Heart right ventricle (tissue), 16 donors: Measurements from ENCODE around the gene FRK. TPM values are rescaled to one million over a fixed set of nuclear protein-coding genes. Genes with fewer than 3 reads are reported as not detected.

ENCODE experiments used
- ATAC-seq, 8 donors: fragments of 200-7000 bp; cut with Tn5 transposase; one replicate each; pipeline ENCODE4 v1.9.1; 2020; ENCODE audit warnings: mild to moderate bottlenecking in 8 of 8, moderate library complexity in 8 of 8, moderate number of reproducible peaks in 1 of 8
- DNase-seq, 2 donors: peaks; one replicate each; pipeline ENCODE4 v3.0.0-alpha.2; 2020
- H3K27ac ChIP-seq, 10 donors: fragments of 200-600 bp; sonication (generic) in 2 of 10; one replicate each; pipeline versions ENCODE4 v1.5.0 to v1.8.0; 2020 to 2022; ENCODE audit warnings: mild to moderate bottlenecking in 3 of 10
- H3K27me3 ChIP-seq, 7 donors: fragments of 200-600 bp; one replicate each; pipeline ENCODE4 v1.8.0; 2021 to 2022; ENCODE audit warnings: mild to moderate bottlenecking in 2 of 7
- H3K36me3 ChIP-seq, 9 donors: fragments of 200-600 bp; sonication (generic) in 1 of 9; one replicate each; pipeline versions ENCODE4 v1.5.0 to v1.8.0; 2020 to 2022; ENCODE audit warnings: mild to moderate bottlenecking in 2 of 9
- H3K4me1 ChIP-seq, 9 donors: fragments of 200-600 bp; sonication (generic) in 1 of 9; one replicate each; pipeline versions ENCODE4 v1.5.0 to v1.8.0; 2020 to 2022; ENCODE audit warnings: mild to moderate bottlenecking in 4 of 9
- H3K4me3 ChIP-seq, 10 donors: fragments of 200-600 bp; sonication (generic) in 2 of 10; one replicate each; pipeline versions ENCODE4 v1.5.0 to v1.8.0; 2020 to 2022; ENCODE audit warnings: mild to moderate bottlenecking in 7 of 10, moderate library complexity in 2 of 10
- H3K9me3 ChIP-seq, 11 donors: fragments of 200-600 bp in 10 of 11; sonication (generic) in 2 of 11; one replicate each; pipeline versions ENCODE4 v1.5.0 to v1.8.0; 2013 to 2022; ENCODE audit warnings: mild to moderate bottlenecking in 2 of 11, control low read depth in 1 of 11, moderate library complexity in 1 of 11
- WGBS, 2 donors: extraction: QIAGEN DNeasy Blood & Tissue Kit; methylation state at CpG; one replicate each; pipeline ENCODE4 v1.1.7; 2013; ENCODE audit warnings: inconsistent platforms in 1 of 2; 5-methylcytosine and 5-hydroxymethylcytosine counted together
- intact Hi-C, 10 donors: fragments of 100-400 bp; cut with DNase I; formaldehyde crosslinking; loops; one replicate each; pipeline versions ENCODE4 v1.11.1 to v1.14.2; 2022
- polyA plus RNA-seq, 2 donors: library from polyadenylated mRNA; stranded (reverse); fragments of 200-250 nt; gene quantifications; one replicate each; pipeline ENCODE4 v1.2.3, GENCODE V29; 2013
- total RNA-seq, 10 donors: library from RNA; stranded (reverse); fragmentation: NEBNext Ultra II Directional in 3 of 10; extraction: Animal tissue kit (Norgen Biotek cat#: 25700) in 3 of 10; gene quantifications; one replicate each; pipeline versions ENCODE4 v1.2.1 to v1.2.4, GENCODE V29; 2021 to 2023
- TF ChIP-seq, protein P1 (sequence below), 9 donors: fragments of 200-600 bp; sonication (generic) in 2 of 9; IDR thresholded peaks; one replicate each; pipeline versions ENCODE4 v1.5.0 to v1.8.0; 2021 to 2022; ENCODE audit warnings: antibody characterized with exemption in 9 of 9, mild to moderate bottlenecking in 5 of 9, moderate library complexity in 1 of 9
- donor health status: Arrhythmogenic right ventricular cardiomyopathy.
- donor health status: ischemic (EF 13 %, LVEDD 7.1; RV severe dilation, severe dysfunction).
- donor health status: healthy with polysubstance abuse.
- donor health status: DM: no; HTN: yes; CAD: no.
- donor health status: DM: no; HTN: no; CAD: no.
- donor health status: ischemic (EF 25% LVEDD 6.9; RV normal size, moderate dysfunction).
- donor health status: ischemic (EF 25% LVEDD 5.7; RV mildly dilated, moderate dysfunction).
- donor health status: healthy.
- donor health status: DM: yes; HTN: yes; CAD: no.
- donor health status: Ischemic cardiomyopathy.
- donor health status: ischemic (EF 35%, LVEDD 5.7; RV mildly dilated, moderate dysfunction).
- donor health status: nonischemic (EF 11% LVEDD 7.7; RV severe dilation, severe dysfunction).
- donor health status: DM: yes; HTN: yes; CAD: no.
- donor health status: PGD.
- donor health status: ischemic (EF 29% LVEDD 5.4; RV normal size, mild dysfunction).
- donor health status: nonischemic (EF 23%, LVEDD 6.1; RV moderate dilation, normal function).

FRK gene
- total and polyA plus RNA-seq, 12 donors = 0.61 to 10.6 (median 6.6) TPM

DNA sequence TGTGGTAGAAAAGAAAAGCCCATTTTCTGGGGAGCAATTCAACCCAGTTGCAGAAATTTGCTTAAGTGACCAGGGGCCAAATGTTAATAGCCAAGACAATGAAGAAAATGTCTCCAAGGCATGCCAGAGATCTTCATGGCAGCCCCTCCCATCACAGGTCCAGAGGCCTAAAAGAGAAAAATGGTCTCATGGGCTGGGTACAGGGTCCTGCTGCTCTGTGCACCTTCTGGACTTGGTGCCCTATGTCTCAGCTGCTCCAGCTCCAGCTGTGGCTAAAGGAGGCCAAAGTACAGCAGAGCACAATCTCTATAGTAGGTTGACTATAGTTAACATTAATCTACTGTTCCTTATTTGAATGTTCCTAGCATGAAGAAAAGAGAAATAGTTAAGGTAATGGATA is 44.7 kb downstream of the FRK start:
- no peak for ATAC-seq

DNA sequence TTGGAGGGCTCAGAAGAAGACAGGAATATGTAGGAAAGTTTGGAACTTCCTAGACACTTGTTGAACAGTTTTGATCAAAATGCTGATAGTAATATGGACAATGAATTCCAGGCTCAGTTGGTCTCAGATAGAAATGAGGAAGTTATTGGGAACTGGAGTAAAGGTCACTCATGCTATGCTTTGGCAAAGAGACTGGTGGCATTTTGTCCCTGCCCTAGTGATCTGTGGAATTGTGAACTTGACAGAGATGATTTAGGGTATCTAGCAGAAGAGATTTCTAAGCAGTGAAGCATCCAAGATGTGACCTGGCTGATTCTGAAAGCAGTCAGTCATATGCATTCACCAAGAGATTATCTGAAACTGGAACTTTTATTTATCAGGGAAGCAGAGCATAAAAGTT is 45.1 kb downstream of the FRK start:
- TF ChIP-seq, protein P1, sequence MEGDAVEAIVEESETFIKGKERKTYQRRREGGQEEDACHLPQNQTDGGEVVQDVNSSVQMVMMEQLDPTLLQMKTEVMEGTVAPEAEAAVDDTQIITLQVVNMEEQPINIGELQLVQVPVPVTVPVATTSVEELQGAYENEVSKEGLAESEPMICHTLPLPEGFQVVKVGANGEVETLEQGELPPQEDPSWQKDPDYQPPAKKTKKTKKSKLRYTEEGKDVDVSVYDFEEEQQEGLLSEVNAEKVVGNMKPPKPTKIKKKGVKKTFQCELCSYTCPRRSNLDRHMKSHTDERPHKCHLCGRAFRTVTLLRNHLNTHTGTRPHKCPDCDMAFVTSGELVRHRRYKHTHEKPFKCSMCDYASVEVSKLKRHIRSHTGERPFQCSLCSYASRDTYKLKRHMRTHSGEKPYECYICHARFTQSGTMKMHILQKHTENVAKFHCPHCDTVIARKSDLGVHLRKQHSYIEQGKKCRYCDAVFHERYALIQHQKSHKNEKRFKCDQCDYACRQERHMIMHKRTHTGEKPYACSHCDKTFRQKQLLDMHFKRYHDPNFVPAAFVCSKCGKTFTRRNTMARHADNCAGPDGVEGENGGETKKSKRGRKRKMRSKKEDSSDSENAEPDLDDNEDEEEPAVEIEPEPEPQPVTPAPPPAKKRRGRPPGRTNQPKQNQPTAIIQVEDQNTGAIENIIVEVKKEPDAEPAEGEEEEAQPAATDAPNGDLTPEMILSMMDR (IDR thresholded peaks at IDR 0.05) = no peak
- Histone ChIP-seq H3K4me1 (peaks cover 9 to 71% (median 43%) of the 10 kb centered on the region in 9 donors), H3K27ac (peak overlapping the region in 1 of 10 donors; percentile 6), H3K9me3 (no peaks in the 10 kb centered on the region), H3K27me3 (no peaks in the 10 kb centered on the region), H3K4me3 (no peak overlapping the region), H3K36me3 (no peaks in the 10 kb centered on the region)
- DNase-seq (no peak), ATAC-seq (no peak)
- intact Hi-C loops = loop anchor here in 1 of 10 donors (10.0 kb wide), 1 partner anchor 189 kb away; no protein-coding TSS in a partner anchor

More for the DNA sequence above, 44.7 kb downstream of the FRK start:
- Histone ChIP-seq H3K27ac (no peak overlapping the region), H3K4me3 (no peak overlapping the region), H3K27me3 (no peaks in the 10 kb centered on the region), H3K4me1 (peaks cover 9 to 70% (median 42%) of the 10 kb centered on the region in 9 donors), H3K36me3 (no peaks in the 10 kb centered on the region), H3K9me3 (no peaks in the 10 kb centered on the region)
- intact Hi-C loops = loop anchor here in 1 of 10 donors (10.0 kb wide), 1 partner anchor 189 kb away; no protein-coding TSS in a partner anchor
- TF ChIP-seq, protein P1 (IDR thresholded peaks at IDR 0.05) = no peak
- DNase-seq = no peak

DNA sequence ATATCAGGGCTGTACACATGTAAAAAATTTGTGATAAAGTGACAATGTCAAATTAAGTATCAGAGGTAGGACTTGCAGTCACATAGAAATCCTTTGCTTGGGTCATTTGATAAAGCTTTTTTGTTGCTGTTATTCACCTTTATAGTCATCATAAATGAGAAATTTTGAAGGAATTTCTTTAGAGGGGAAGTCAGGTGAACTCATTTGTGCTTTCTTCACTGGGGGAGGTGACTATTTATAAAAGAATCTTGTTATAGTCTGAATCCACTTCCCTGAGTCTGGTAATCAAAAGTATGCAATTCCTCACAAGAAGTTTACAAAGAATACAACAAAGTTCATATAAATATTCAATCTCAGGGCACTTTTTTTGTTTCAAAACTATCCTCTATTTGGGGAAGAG is 47.7 kb downstream of the FRK start:
- no peak overlapping the region for H3K4me3 ChIP-seq
- no peak for ATAC-seq
- intact Hi-C loops = loop anchor here in 6 of 10 donors (5.0 to 10.0 kb wide), 2 partner anchors 84 to 192 kb away; no protein-coding TSS in a partner anchor
- H3K9me3 ChIP-seq = no peaks in the 10 kb centered on the region
- H3K27ac ChIP-seq = no peak overlapping the region
- no peaks in the 10 kb centered on the region for H3K36me3 ChIP-seq
- no peak for DNase-seq
- H3K27me3 ChIP-seq = no peaks in the 10 kb centered on the region
- TF ChIP-seq, protein P1 (IDR thresholded peaks at IDR 0.05) = no peak
- peaks cover 9 to 77% (median 43%) of the 10 kb centered on the region in 9 donors for H3K4me1 ChIP-seq

DNA sequence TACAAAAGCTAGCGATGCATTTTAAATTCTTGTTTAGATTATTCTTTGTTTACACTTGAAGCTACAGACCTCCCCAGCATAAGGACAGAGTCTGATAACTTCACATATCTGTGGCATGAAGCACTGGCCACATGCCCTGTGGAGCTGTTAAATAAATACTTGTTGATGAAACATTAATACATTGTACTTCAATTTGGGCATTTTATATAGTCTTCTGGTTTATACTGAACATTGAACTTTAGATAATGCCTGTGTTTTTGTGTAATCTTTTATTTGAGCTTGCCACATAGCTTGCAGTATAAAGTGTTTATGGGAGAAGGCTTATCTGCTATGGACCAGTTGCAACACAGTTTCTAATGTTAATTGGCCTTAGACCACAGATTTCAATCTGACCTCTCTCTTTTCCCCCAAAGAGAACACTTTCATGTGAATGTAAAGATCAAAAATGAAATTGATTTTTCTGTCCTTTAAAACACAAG is 48.2 kb downstream of the FRK start:
- intact Hi-C loops = loop anchor here in 6 of 10 donors (5.0 to 10.0 kb wide), 2 partner anchors 85 to 192 kb away; no protein-coding TSS in a partner anchor
- Histone ChIP-seq H3K27ac (peak overlapping the region in 2 of 10 donors; percentile 22 to 26), H3K36me3 (no peaks in the 10 kb centered on the region), H3K4me1 (peaks cover 8 to 73% (median 39%) of the 10 kb centered on the region in 9 donors), H3K4me3 (no peak overlapping the region), H3K27me3 (no peaks in the 10 kb centered on the region), H3K9me3 (no peaks in the 10 kb centered on the region)
- TF ChIP-seq, protein P1 (IDR thresholded peaks at IDR 0.05) = no peak
- DNase-seq = no peak
- ATAC-seq = no peak
- 43 to 44% methylated on average over 1 of the region's 1 CpG for WGBS, 2 donors
